HG03135 (cell line): ENCODE data around the gene PFKFB1.

ENCODE experiments used
- ATAC-seq: cut with Tn5 transposase; IDR thresholded peaks from one replicate; pipeline ENCODE4 v1.9.1; 2021; ENCODE audit warnings: mild to moderate bottlenecking, moderate library complexity; ENCODE audit not compliant: unreplicated experiment

PFKFB1 gene

GRCh38 chrX:54994099-54994498 is at the start of gene PFKFB1:
Gene PFKFB1, minus strand, starts transcription at chrX:54994188. Its CDS starts 181 bp downstream, at chrX:54994007.
- no peak for ATAC-seq

GRCh38 chrX:55041514-55041913 is 47.5 kb upstream of the PFKFB1 start:
- ATAC-seq = no peak

DNA sequence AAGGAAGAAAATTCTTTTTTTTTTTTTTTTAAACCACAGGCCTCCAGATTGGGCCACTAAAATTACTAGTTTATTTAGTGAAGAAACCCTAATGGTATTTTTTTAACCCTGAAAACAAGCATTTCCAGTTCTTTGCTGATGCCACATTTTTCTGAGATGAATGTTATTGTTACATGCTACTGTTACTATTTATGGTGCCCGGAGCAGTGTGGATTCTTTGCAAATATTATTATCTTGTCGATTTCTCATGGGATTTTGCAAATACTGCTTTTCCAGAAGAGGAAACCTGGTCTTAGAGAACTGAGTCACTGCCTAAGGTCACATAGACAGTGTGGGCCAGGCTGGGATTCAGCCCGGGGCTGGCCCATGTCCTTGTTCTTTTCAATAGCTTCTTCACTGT is 45.5 kb upstream of the PFKFB1 start:
- no peak for ATAC-seq

GRCh38 chrX:55033429-55033828 is 39.4 kb upstream of the PFKFB1 start:
- no peak for ATAC-seq

DNA sequence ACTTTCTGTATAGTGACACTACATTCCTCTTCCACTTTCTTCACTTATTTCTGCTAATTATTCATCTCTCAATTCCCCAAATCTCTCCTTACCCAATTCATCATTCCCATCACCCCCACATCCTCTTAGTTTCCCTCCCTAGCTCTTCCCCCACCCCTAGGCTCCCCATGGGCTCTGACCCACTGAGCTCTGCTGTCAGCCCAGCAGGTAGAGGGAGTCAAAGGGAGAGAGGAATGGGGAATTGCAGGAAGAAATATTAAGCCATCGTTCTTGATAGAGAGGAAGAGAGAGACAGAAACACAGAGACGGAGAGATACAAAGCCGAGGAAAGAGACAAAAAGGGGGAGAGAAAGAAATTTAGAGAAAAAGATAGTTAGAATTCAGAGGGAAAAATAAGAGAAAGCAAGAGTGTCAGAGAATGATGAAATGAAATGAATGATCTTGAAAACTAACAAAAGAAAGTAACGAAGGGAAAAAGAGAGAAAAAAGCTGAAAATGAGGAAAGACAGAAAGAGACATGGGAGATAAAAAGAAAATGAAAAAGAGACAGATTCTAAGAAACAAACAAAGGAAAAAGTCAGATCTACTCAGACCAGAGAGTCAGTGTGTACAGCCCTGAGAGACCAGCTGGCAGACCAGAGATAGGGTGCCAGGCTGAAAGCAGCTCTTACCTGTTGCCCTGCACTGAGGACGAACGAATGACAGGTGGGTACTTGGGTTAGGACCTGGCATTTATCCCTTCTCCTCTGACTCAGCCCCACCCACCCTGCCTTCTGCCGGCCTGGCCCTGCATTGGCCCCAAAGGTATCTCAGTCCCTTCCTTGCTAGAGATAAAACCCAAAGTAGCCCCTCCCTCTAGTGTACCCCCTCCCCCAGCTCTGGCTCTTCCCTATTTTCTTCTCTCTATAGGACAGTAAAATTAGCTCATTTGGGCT is 36.5 kb upstream of the PFKFB1 start, which contains the start of gene ALAS2:
TSS of gene ALAS2 (minus strand) at position 707 of the 935 bp plus-strand sequence. CDS start 4,977 bp downstream, outside the sequence.
- no peak for ATAC-seq

- no peak for ATAC-seq
Observed at GRCh38 chrX:55029291-55029690, 35.3 kb upstream of the PFKFB1 start.

- no peak for ATAC-seq
Observed at GRCh38 chrX:55028611-55029010, 34.6 kb upstream of the PFKFB1 start.

DNA sequence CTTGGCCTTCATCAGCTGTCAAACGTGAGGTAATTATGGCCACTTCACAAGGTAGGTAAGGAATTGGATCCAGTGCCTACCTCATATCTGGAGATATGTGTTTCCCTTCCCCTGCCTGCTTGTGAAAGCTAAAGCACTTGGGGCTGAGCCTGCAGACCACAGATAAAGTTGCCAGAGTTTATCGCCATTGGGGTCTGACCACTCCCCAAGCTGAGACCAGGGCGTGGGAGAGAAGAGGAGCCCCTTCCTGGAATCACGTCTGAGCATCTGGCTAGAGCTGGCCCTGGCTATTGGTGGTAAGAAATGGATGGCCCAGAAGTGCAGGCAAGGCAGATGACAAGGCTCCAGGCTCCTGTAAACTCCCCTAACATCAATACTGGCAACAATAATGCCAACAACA is 34.1 kb upstream of the PFKFB1 start:
- no peak for ATAC-seq

- ATAC-seq = no peak
Observed at GRCh38 chrX:55026840-55027239, 32.9 kb upstream of the PFKFB1 start.

GRCh38 chrX:55026143-55026542 is 32.2 kb upstream of the PFKFB1 start:
- ATAC-seq = no peak

DNA sequence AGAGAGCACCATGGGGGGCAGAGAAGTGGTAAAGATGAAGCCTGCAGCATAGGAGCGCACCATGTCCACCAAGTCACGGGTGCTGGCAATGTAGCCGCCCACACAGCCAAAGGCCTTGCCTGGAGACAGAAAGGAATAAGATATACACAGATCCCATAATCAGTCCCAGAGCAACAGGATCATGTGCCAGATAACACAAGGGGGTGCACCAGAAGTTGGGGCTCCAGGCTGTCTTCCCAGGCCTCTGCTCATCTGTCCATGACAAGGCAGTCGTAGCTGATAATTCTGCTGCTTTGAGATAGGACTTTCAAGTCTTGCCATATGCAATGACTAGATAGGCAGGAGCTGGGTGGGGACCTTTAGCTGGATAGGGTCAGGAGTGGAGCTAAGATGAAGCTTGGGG is 20.9 kb upstream of the PFKFB1 start:
- ATAC-seq = no peak

- no peak for ATAC-seq
Observed at GRCh38 chrX:55011294-55011693, 17.3 kb upstream of the PFKFB1 start.

GRCh38 chrX:55008571-55009358 is 14.8 kb upstream of the PFKFB1 start:
- ATAC-seq = no peak

DNA sequence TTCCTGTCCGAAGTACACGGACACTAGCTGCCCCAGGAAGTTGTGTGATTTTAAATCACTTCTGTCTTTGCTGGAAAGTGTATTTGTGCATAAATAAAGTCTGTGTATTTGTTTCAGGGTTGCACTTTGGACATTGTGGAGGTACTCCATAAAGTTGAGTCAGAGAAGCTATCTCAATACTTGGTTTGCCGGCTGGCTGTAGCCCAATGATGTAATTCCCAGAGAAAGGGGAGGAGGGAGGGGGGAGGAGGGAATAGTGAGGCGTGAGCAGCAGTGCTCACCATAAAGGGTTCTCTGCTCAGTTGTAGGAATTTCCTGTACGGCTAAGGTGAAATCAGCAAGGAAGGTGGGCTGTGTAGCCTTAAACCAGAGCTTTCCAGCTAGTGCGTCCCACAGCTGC is 13.7 kb upstream of the PFKFB1 start:
- ATAC-seq = no peak

GRCh38 chrX:55006827-55007621 is 13.0 kb upstream of the PFKFB1 start:
- no peak for ATAC-seq

DNA sequence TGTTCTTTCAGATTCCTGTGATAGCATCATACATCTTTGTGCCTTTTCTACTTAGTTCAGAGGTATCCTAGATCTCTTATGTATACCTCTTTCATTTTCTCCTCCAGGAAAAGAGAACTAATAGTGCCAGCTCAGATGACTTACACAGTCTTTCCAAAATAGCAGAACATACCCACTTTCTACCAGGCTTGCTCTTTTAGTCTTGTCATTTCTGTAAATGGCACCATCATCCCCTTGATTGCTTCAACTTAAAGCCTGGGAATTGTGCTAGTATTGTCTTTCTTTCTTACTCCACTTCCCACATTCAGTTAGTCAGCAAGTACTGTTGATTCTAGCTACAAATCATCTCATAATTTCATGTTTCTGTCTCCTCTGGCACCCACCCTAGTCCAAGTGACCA is 11.3 kb upstream of the PFKFB1 start:
- no peak for ATAC-seq

GRCh38 chrX:55004231-55004630 is 10.2 kb upstream of the PFKFB1 start:
- ATAC-seq = no peak

DNA sequence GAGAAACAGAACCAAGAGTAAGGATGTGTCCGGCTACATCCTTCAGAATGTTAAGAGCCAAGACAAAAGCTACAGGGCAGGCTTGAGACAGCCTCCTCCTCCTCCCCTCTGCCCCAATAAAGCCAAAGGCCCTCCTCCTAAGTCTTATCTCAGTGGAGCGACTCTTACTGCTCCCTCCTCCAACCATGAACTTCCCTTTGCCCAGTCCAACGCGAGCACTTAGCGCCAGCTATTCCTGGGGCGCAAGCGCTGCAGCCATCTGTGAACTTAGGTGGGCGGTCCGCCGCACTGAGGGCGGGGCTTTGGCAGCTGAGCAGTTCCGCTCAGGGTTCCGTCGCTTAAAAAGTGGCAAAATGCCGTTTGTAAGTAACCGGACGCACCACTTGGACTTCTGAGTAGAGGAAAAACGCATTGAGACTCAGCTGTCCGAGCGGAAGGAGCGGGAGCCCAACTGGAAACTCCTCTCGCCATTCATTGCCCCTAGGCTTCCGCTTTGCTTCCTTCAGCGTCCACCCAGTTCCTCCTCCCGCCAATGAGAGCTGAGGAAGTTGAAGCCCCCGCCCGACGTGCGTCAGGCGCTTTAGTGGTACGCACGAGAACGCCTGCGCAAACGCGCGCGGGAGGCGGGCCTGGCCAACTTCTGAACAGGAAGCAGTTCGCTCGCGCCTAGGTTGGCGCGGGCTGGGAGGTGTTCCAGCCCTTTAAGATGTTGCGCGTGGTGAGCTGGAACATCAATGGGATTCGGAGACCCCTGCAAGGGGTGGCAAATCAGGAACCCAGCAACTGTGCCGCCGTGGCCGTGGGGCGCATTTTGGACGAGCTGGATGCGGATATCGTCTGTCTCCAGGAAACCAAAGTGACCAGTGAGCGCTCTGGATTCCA is 6.0 kb upstream of the PFKFB1 start, which contains the start of gene APEX2:
TSS of gene APEX2 (plus strand) at position 647 of the 882 bp plus-strand sequence. CDS start at position 707, 60 bp downstream.
- peak; percentile 94 for ATAC-seq

- ATAC-seq = no peak
Observed at GRCh38 chrX:54995621-54996020, 1.6 kb upstream of the PFKFB1 start.
